ENCODE measurements around the gene GPR156.

DNA sequence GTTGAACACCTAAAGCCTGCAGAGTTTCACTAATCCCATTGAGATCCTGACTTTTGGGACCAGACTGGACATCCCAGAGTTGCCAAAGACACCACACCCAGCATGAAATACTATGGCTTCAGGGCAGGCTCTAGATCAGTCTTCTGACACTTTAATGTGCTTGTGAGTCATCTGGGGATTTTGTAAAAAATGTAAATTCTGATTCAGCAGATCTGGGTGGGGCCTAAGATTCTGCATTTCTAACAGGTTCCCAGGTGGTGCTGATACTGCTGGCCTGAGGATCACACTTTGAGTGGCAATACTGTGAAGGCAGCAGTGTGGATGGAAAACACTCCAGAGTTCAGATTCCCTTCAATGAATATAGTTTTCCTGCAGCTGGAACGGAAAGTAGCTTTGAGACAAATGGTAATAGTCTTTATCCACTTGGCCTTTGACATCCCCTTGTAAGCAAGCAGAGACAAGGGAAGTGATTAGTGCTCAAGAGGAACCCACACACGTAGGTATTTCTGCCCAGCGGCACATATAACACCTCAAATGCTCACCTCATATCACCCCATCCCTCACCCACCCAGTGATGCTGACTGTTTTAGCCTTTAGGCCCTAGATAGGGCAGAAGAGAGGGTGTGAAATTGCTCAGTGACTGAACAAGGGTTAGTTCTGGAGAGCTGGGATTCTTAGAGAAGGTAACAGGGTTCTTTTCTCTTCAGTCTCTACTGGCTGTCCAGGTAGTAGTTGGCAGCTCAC, 139.3 kb downstream of the GPR156 start:
- TF ChIP-seq CTCF (IDR thresholded peaks at IDR 0.05; ENCODE audit: low read depth, low read length, poor library complexity, severe bottlenecking) = no peak
- no peak for TF ChIP-seq EZH2phosphoT487 (IDR thresholded peaks at IDR 0.05; ENCODE audit: borderline replicate concordance, low read length)
